Measurements from ENCODE around the gene TMC3. TPM values are rescaled to one million over a fixed set of nuclear protein-coding genes. Genes with fewer than 3 reads are reported as not detected.

Gene TMC3
- total and polyA plus RNA-seq, 4 donors, result 0.02 to 0.13 TPM; not detected in 2

- no peak for TF ChIP-seq NR2F2 (IDR thresholded peaks at IDR 0.05)
- TF ChIP-seq GABPA (IDR thresholded peaks at IDR 0.05 in 1 of 2, conservative IDR thresholded peaks at IDR 0.05 in 1 of 2), result no peak
- no peak for TF ChIP-seq YY1 (IDR thresholded peaks at IDR 0.05)
- TF ChIP-seq RXRA (IDR thresholded peaks at IDR 0.05), result no peak
- no peak for TF ChIP-seq EGR1 (IDR thresholded peaks at IDR 0.05; ENCODE audit: low read depth in 2 of 2)
- no peak for TF ChIP-seq SP1 (IDR thresholded peaks at IDR 0.05)
Observed at GRCh38 chr15:81413851-81414250, 39.8 kb upstream of the TMC3 start (continued).

GRCh38 chr15:81411969-81412633 lies 38.1 kb upstream of the TMC3 start:
- TF ChIP-seq GABPA (IDR thresholded peaks at IDR 0.05 in 1 of 2, conservative IDR thresholded peaks at IDR 0.05 in 1 of 2) (no peak), HNF4A (conservative IDR thresholded peaks at IDR 0.05) (no peak), EGR1 (IDR thresholded peaks at IDR 0.05; ENCODE audit: low read depth in 2 of 2) (no peak), SP1 (IDR thresholded peaks at IDR 0.05) (no peak), HNF4G (IDR thresholded peaks at IDR 0.05) (no peak), NR2F2 (IDR thresholded peaks at IDR 0.05) (no peak), ZBTB33 (IDR thresholded peaks at IDR 0.05) (no peak), JUND (IDR thresholded peaks at IDR 0.05) (no peak), RAD21 (IDR thresholded peaks at IDR 0.05) (no peak), FOXA1 (IDR thresholded peaks at IDR 0.05) (no peak), FOXA2 (IDR thresholded peaks at IDR 0.05) (no peak), TAF1 (conservative IDR thresholded peaks at IDR 0.05) (no peak)
- TF ChIP-seq, protein P1, sequence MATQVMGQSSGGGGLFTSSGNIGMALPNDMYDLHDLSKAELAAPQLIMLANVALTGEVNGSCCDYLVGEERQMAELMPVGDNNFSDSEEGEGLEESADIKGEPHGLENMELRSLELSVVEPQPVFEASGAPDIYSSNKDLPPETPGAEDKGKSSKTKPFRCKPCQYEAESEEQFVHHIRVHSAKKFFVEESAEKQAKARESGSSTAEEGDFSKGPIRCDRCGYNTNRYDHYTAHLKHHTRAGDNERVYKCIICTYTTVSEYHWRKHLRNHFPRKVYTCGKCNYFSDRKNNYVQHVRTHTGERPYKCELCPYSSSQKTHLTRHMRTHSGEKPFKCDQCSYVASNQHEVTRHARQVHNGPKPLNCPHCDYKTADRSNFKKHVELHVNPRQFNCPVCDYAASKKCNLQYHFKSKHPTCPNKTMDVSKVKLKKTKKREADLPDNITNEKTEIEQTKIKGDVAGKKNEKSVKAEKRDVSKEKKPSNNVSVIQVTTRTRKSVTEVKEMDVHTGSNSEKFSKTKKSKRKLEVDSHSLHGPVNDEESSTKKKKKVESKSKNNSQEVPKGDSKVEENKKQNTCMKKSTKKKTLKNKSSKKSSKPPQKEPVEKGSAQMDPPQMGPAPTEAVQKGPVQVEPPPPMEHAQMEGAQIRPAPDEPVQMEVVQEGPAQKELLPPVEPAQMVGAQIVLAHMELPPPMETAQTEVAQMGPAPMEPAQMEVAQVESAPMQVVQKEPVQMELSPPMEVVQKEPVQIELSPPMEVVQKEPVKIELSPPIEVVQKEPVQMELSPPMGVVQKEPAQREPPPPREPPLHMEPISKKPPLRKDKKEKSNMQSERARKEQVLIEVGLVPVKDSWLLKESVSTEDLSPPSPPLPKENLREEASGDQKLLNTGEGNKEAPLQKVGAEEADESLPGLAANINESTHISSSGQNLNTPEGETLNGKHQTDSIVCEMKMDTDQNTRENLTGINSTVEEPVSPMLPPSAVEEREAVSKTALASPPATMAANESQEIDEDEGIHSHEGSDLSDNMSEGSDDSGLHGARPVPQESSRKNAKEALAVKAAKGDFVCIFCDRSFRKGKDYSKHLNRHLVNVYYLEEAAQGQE (IDR thresholded peaks at IDR 0.05), result no peak
- TF ChIP-seq, protein P2, sequence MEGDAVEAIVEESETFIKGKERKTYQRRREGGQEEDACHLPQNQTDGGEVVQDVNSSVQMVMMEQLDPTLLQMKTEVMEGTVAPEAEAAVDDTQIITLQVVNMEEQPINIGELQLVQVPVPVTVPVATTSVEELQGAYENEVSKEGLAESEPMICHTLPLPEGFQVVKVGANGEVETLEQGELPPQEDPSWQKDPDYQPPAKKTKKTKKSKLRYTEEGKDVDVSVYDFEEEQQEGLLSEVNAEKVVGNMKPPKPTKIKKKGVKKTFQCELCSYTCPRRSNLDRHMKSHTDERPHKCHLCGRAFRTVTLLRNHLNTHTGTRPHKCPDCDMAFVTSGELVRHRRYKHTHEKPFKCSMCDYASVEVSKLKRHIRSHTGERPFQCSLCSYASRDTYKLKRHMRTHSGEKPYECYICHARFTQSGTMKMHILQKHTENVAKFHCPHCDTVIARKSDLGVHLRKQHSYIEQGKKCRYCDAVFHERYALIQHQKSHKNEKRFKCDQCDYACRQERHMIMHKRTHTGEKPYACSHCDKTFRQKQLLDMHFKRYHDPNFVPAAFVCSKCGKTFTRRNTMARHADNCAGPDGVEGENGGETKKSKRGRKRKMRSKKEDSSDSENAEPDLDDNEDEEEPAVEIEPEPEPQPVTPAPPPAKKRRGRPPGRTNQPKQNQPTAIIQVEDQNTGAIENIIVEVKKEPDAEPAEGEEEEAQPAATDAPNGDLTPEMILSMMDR (IDR thresholded peaks at IDR 0.05; ENCODE audit: low read depth, low read length, missing input control), result no peak
- TF ChIP-seq, protein P3, sequence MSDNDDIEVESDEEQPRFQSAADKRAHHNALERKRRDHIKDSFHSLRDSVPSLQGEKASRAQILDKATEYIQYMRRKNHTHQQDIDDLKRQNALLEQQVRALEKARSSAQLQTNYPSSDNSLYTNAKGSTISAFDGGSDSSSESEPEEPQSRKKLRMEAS (IDR thresholded peaks at IDR 0.05), result no peak

More at GRCh38 chr15:81411969-81412633, 38.1 kb upstream of the TMC3 start:
- no peak for DNase-seq (ENCODE audit: low spot score)
- 86% methylated on average over 5 of the region's 5 CpGs for WGBS
- Histone ChIP-seq H3K27ac (ENCODE audit: low read depth in 1 of 2, low read length in 2 of 2) (no peak overlapping the region), H3K9me3 (ENCODE audit: control insufficient read depth in 4 of 4, low read length in 3 of 4) (no peaks in the 10 kb centered on the region), H3K9ac (ENCODE audit: low read depth in 1 of 2, low read length in 2 of 2) (no peak overlapping the region), H3K27me3 (ENCODE audit: control insufficient read depth in 4 of 4, insufficient read depth in 4 of 4, low read length in 3 of 4) (no peaks in the 10 kb centered on the region), H3K4me3 (ENCODE audit: low read depth in 1 of 3, low read length in 3 of 3) (no peak overlapping the region), H3K36me3 (ENCODE audit: control insufficient read depth in 4 of 4, insufficient read depth in 3 of 4, low read depth in 1 of 4, low read length in 3 of 4) (no peaks in the 10 kb centered on the region), H3K4me1 (ENCODE audit: control insufficient read depth in 4 of 4, insufficient read depth in 4 of 4, low read length in 3 of 4) (no peaks in the 10 kb centered on the region)
